ENCODE measurements around the gene IER5. TPM values are rescaled to one million over a fixed set of nuclear protein-coding genes. Genes with fewer than 3 reads are reported as not detected.

Gene IER5
- total RNA-seq, 1 donor from 2014 or later: 3.0 TPM

- ATAC-seq (no peak), DNase-seq (ENCODE audit: low spot score) (no peak)
Measured at GRCh38 chr1:181076852-181077251, 11.6 kb upstream of the IER5 start.

- DNase-seq (ENCODE audit: low spot score) (no peak), ATAC-seq (no peak)
Measured at GRCh38 chr1:181077576-181078242, 10.8 kb upstream of the IER5 start.

- ATAC-seq (no peak), DNase-seq (ENCODE audit: low spot score) (no peak)
Measured at GRCh38 chr1:181079382-181079781, 9.1 kb upstream of the IER5 start.

GRCh38 chr1:181079920-181080319 is 8.6 kb upstream of the IER5 start:
- ATAC-seq: no peak
- no peak for DNase-seq (ENCODE audit: low spot score)

GRCh38 chr1:181080556-181080955 is 7.9 kb upstream of the IER5 start:
- ATAC-seq: no peak

GRCh38 chr1:181081395-181081794 is 7.1 kb upstream of the IER5 start:
- DNase-seq (ENCODE audit: low spot score): no peak
- no peak for ATAC-seq

More at GRCh38 chr1:181080556-181080955, 7.9 kb upstream of the IER5 start:
- no peak for DNase-seq (ENCODE audit: low spot score)

- peak; percentile 75 for ATAC-seq
- peak; percentile 61 for DNase-seq (ENCODE audit: low spot score)
Measured at GRCh38 chr1:181083842-181084605, 4.5 kb upstream of the IER5 start.

GRCh38 chr1:181084606-181084969 is 3.9 kb upstream of the IER5 start:
- ATAC-seq (no peak), DNase-seq (ENCODE audit: low spot score) (no peak)

GRCh38 chr1:181086091-181086490 is 2.4 kb upstream of the IER5 start:
- ATAC-seq: no peak
- DNase-seq (ENCODE audit: low spot score): no peak

GRCh38 chr1:181086926-181087325 is 1.6 kb upstream of the IER5 start:
- no peak for DNase-seq (ENCODE audit: low spot score)
- no peak for ATAC-seq

- no peak for DNase-seq (ENCODE audit: low spot score)
- no peak for ATAC-seq
Measured at GRCh38 chr1:181087400-181087901, 1.0 kb upstream of the IER5 start.

- ATAC-seq (peak; percentile 10), DNase-seq (ENCODE audit: low spot score) (peak; percentile 58)
Measured at GRCh38 chr1:181089017-181089675, 646 bp downstream of the IER5 start.

GRCh38 chr1:181089676-181090544 is 1.4 kb downstream of the IER5 start:
- ATAC-seq (peak; percentile 65), DNase-seq (ENCODE audit: low spot score) (peak; percentile 85)

GRCh38 chr1:181090641-181091126 is 2.2 kb downstream of the IER5 start:
- DNase-seq (ENCODE audit: low spot score) (no peak), ATAC-seq (no peak)

- no peak for ATAC-seq
Measured at GRCh38 chr1:181091309-181092040, 3.0 kb downstream of the IER5 start.

GRCh38 chr1:181092056-181092455 is 3.6 kb downstream of the IER5 start:
- ATAC-seq (no peak), DNase-seq (ENCODE audit: low spot score) (no peak)

More at GRCh38 chr1:181091309-181092040, 3.0 kb downstream of the IER5 start:
- DNase-seq (ENCODE audit: low spot score): no peak

- no peak for DNase-seq (ENCODE audit: low spot score)
Measured at GRCh38 chr1:181092883-181093458, 4.5 kb downstream of the IER5 start.

GRCh38 chr1:181094416-181095212 is 6.1 kb downstream of the IER5 start:
- ATAC-seq: no peak
- no peak for DNase-seq (ENCODE audit: low spot score)

More at GRCh38 chr1:181092883-181093458, 4.5 kb downstream of the IER5 start:
- ATAC-seq: peak; percentile 15

GRCh38 chr1:181095260-181095659 is 6.8 kb downstream of the IER5 start:
- ATAC-seq (no peak), DNase-seq (ENCODE audit: low spot score) (no peak)

Measured in left lobe of liver (tissue), 2 donors.